Prostate gland (tissue), 2 donors: Measurements from ENCODE around the gene TBC1D2.

ENCODE experiments used
- POLR2A ChIP-seq: fragments of 450-650 bp; IDR thresholded peaks from one replicate; pipeline ENCODE4 v1.6.1; 2016; ENCODE audit warnings: antibody characterized with exemption, mild to moderate bottlenecking
- POLR2AphosphoS5 ChIP-seq: sonication (generic); formaldehyde crosslinking; IDR thresholded peaks from one replicate; pipeline ENCODE4 v1.6.1; 2017; ENCODE audit warnings: antibody characterized with exemption
- TF ChIP-seq, protein P1 (sequence below), 4 experiments: fragments of 200-600 bp in 2 of 4; fragments of 450-650 bp in 2 of 4; sonication (generic) in 2 of 4; IDR thresholded peaks; 1 replicate in 3 of 4; 2 replicates in 1 of 4; pipeline ENCODE4 v1.5.1; 2016 to 2019; ENCODE audit warnings: antibody characterized with exemption in 4 of 4, mild to moderate bottlenecking in 2 of 4, moderate library complexity in 2 of 4

DNA sequence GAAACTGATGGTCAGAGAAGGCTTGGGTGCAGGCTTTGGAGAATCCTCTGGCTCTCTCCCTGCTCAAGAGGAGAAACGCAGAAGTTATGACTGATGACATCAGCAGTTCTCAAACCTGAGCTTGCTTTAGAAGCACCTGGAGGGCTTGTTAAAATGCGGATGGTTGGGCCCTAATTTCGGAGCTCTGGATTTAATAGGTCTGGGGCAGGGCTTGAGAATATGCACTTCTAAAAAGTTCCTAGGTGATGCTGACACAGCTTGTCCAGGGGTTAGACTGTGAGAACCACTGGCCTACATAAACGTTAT lies 26.4 kb downstream of the TBC1D2 start:
- TF ChIP-seq POLR2A: no peak
- TF ChIP-seq, protein P1, sequence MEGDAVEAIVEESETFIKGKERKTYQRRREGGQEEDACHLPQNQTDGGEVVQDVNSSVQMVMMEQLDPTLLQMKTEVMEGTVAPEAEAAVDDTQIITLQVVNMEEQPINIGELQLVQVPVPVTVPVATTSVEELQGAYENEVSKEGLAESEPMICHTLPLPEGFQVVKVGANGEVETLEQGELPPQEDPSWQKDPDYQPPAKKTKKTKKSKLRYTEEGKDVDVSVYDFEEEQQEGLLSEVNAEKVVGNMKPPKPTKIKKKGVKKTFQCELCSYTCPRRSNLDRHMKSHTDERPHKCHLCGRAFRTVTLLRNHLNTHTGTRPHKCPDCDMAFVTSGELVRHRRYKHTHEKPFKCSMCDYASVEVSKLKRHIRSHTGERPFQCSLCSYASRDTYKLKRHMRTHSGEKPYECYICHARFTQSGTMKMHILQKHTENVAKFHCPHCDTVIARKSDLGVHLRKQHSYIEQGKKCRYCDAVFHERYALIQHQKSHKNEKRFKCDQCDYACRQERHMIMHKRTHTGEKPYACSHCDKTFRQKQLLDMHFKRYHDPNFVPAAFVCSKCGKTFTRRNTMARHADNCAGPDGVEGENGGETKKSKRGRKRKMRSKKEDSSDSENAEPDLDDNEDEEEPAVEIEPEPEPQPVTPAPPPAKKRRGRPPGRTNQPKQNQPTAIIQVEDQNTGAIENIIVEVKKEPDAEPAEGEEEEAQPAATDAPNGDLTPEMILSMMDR (IDR thresholded peaks at IDR 0.05): no peak
- no peak for TF ChIP-seq POLR2AphosphoS5
